Daoy (cell line): Measurements from ENCODE around the gene SLC22A6. TPM values are rescaled to one million over a fixed set of nuclear protein-coding genes. Genes with fewer than 3 reads are reported as not detected.

Experiments
- DNase-seq: peaks from one replicate; pipeline ENCODE4 v3.0.0-alpha.2; 2015; ENCODE audit warnings: low read depth
- total RNA-seq: library from RNA; depleted of rRNA; stranded (reverse); fragments of >200 nt; shearing (Covaris generic); gene quantifications from 2 replicates; pipeline ENCODE4 v1.2.3, GENCODE V29; 2014; rRNA removed

The SLC22A6 gene
- total RNA-seq: not detected in 2 replicates

DNA sequence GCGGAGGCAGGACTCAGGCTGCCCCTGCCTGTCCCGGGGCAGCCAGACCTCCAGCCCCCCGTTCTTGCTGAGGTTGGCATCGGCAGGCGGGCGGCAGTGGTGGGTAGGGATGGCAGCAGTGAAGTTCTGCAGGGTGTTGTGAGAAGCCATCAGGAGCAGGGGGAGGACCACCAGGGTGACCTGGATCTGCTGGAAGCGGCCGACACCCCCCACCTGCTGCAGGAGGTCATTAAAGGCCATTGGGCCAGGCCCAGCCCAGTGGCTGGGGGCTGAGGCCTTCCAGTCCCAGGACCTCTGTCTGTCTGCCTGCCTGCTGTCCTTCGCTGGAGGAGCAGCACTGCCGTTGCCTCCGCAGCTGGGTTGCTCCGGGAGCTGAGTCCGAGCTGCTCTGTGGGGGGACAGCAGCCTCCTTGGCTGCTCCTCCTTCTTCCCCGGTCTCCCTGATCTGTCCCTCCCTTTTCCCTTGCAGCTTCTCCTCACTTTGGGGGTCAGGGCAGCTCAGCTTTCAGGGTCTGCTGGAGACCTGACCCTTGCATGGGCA lies at the start of gene SLC22A6:
Gene SLC22A6 (minus strand): TSS at position 517 of the 541 bp plus-strand sequence. CDS start 277 bp downstream, at position 240.
- DNase-seq: no peak

DNA sequence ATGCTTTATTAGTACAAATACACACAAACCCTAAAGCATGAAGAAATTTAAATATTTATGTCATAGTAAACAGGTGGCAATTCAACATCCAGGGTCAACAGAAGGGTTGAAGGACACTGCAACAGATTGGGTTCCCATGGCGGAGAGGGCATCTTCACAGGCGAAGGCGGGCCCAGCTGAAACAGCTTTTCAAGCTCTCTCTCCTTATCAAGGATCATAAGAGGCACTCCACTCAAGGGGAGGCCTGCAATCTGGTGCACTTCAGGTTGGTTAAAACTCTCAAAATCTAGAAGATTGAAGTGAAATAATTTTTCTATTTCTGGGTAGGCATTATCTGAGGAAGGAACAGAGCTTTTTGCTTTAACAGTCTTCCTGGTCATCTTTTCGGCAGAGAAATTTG lies 47.7 kb upstream of the SLC22A6 start:
- no peak for DNase-seq

GRCh38 chr11:63023841-63024648 lies 39.3 kb upstream of the SLC22A6 start:
- peak; percentile 71 for DNase-seq

- no peak for DNase-seq
Measured at GRCh38 chr11:63023222-63023814, 38.6 kb upstream of the SLC22A6 start.

DNA sequence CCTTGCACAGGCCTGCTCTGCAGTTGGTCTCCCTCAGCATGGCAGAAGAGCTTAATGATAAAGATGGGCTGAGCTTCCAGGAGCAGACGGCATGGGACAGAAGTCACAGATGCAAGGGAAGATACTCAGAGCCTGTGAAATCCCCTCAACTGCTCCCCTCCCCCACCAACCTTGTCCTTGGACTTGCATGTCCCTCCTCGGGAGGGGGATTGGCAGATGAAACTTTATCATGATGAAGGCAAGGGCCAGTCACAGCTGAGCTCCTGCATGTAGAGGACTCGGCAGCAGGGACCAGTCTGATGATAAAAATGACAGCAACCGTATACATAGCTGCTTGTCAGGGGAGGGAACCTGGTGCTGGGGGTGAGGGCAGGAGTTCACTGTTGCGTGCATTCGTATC lies 37.7 kb upstream of the SLC22A6 start:
- no peak for DNase-seq

- peak; percentile 57 for DNase-seq
Measured at GRCh38 chr11:63020671-63021291, 36.0 kb upstream of the SLC22A6 start.

GRCh38 chr11:63019506-63019905 lies 34.7 kb upstream of the SLC22A6 start:
- DNase-seq: no peak

GRCh38 chr11:63017306-63017974 lies 32.7 kb upstream of the SLC22A6 start:
- DNase-seq: peak; percentile 37

- no peak for DNase-seq
Measured at GRCh38 chr11:63015521-63016215, 30.9 kb upstream of the SLC22A6 start, which contains the start of gene SLC22A8. SLC22A8 (minus strand) TSS chr11:63015841; CDS start chr11:63014958, 883 bp downstream.

DNA sequence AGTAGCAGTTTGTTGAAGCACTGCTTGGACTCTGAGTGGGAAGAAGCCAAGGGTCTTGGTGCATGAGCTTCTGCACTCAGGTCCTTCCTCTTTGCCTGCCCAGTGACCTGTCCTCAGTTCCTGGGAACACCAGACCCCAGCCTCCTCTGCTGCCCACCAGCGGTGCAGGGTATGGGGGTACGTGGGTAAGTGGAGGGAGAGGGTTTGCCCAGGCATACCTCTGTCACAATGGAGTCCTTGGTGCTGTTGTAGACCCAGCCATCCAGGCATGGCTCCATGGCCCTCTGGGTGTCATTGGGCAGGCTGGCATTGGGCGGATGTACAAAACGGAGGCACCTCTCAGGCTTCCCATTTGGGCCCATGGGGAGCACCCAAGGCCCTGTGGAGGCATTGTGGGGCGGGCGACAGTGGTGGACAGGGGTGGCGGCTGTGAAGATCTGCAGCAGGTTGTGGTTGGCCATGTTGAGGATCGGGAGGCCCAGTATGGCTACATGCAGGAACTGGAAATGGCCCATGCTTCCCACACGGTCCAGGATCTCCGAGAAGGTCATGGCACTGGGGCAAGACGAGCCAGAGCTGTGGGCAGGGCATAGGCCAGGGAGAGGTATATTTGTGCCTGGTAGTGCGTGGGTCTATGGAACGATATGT lies 29.8 kb upstream of the SLC22A6 start:
- DNase-seq: no peak

DNA sequence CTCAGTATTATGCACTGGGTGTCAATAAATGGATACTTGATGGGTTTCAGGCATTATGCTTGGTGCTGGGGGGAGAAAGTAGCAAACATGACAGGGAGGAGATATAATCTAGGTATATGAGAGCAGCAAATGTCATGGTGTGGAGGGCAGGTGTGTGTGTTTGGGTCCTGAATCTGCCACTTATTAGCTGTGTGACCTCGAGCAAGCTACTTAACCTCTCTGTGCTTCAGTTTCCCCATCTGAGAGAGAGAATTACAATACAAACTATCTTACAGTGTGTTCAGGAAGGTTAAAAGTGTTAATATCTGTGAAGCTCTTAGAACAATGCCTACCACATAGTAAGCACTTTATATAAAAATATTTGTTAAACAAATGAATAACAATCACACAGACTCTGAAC lies 28.1 kb upstream of the SLC22A6 start:
- DNase-seq: no peak

DNA sequence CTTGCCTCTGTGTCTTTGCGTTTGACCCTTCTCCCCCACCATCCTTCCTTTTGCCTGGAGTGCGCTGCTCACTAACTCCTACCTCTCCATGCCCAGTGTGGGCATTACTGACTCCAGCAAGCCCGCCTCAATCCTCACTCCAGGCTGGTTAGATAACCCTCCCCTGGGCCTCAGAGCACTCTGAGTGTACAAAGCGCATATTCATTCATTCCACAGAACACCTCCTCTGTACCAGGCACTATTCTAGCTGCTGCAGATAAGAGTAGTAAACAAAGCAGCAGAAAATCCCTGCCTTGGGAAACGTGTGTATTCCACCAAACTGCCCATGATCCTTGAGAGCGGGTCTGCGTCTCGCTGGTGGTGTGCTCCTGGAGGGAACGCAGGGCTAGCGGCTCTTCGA lies 27.7 kb upstream of the SLC22A6 start:
- DNase-seq: no peak

GRCh38 chr11:63010934-63011439 lies 26.2 kb upstream of the SLC22A6 start:
- DNase-seq: no peak

DNA sequence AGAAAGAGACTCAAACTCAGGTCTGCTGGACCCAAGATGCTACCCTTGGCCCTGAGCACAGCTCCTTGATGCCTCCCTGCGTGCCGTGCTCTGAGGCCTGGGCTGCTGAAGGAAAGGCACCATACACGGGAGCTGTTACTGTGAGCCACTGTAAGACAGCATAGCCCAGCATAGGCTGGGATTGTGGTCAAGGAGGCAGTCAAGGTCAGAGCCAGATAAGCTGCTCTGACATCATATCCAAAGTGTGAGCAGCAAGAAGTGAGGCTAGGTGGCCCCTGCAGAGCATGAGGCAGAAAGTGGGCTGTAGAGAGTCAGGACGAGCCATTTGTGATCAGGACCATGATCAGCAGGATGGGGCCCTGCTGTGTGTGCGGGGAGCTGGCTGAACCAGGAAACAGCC lies 23.2 kb upstream of the SLC22A6 start:
- DNase-seq: no peak

DNA sequence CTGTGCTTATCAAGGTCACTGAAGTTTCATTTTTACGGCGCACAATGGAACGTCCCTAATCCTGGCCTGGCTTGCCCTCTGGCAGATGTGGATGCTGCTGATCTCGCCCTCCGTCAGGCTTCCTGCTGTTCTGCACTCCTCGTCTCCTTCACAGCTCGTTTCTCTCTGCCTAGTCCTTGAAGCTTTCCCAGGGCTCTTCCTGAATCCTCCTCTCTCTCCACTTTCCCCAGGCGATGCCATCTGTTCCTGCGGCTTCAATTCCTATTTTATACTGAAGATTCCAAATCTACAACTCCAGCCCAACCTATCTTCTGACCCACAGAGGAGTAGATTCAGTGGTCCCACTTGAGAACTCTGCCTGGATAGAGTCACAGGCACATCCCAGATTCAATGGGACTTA lies 16.7 kb upstream of the SLC22A6 start:
- DNase-seq: no peak

DNA sequence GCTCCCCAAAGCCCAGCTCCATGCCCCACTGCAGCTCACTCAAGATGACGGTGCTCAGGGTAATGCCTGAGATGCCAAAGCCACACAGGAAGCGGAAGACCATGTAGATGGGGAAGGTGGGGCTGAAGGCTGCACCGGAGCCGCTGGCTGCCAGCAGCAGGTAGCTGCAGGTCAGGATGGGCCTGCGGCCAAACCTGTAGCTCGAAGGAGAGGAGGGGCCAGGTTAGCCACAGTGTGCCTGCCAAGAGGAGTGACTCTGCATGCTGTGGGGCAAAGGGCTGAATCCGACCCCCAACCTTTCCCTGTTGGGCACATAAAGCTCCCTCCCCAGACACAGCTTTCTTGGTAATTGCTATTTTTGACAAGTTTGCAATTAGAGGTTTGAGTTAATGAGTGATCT lies 14.9 kb upstream of the SLC22A6 start:
- DNase-seq: no peak

- DNase-seq: no peak
Measured at GRCh38 chr11:62999156-62999555, 14.4 kb upstream of the SLC22A6 start.

DNA sequence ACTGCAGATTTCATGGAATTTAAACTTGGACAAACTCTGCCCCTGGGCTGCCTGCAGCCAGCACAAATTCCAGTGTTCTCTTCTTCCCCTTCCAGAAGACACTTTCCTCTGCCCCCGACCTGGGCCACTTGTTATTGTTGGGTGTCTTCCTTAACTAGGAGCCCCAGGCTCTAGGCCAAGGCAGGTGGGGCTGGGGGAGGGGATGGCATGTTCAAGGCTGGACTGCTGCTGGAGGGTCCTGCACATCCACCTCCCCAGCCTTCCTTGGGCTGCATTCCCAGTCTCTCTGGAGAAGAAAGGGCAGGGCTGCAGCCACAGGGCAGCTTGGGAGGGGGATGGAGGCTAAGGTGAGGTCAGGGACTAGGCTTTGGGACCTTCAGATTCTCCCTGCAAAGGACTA lies 11.5 kb upstream of the SLC22A6 start:
- DNase-seq: no peak

DNA sequence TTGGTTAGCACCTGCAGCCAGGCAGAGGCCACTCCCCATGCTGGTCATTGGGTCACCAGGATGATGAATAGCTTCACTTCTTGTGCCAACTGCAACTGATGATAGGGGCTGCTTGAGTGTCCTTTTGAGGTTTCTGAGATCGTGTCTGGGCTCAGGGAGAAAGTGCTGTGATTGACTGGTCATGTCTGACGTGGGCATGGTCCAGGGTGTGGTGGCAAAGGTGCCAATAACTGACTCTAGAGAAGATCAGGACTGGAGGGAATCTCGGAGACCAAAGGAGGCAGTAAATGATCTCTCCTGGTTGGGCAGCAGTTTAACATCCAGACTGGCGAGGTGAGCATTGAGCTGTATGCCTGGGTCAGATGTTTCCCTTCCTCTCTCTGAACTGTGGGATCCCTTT lies 10.0 kb upstream of the SLC22A6 start:
- no peak for DNase-seq

DNA sequence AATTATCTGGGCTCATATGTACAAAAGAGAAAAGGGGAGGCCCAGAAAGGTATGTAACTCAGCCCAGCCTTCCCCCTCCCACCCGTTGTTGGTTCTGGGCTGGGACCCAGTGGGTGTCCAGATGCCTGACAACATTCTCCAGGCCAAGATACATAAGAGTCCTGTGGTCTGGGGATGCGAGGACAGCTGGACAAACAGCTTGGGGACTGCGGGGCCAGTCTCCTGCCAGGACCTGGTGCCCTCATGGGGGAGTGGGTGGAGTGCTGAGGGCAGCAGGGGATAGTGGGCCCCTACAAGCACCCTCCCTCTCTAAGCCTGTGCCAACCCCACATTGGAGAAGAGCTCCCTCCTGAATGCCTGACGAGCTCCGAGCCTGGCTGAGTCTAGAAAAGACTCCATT lies 3.5 kb upstream of the SLC22A6 start:
- DNase-seq: no peak
